ENCODE measurements around the gene APOB. TPM values are rescaled to one million over a fixed set of nuclear protein-coding genes. Genes with fewer than 3 reads are reported as not detected.

The APOB gene
- total and polyA plus RNA-seq, 2 of the 13 experiments (the other 11 are each of a cell fraction or from before 2014, with no cell fraction given) = 1,569 to 2,515 TPM

DNA sequence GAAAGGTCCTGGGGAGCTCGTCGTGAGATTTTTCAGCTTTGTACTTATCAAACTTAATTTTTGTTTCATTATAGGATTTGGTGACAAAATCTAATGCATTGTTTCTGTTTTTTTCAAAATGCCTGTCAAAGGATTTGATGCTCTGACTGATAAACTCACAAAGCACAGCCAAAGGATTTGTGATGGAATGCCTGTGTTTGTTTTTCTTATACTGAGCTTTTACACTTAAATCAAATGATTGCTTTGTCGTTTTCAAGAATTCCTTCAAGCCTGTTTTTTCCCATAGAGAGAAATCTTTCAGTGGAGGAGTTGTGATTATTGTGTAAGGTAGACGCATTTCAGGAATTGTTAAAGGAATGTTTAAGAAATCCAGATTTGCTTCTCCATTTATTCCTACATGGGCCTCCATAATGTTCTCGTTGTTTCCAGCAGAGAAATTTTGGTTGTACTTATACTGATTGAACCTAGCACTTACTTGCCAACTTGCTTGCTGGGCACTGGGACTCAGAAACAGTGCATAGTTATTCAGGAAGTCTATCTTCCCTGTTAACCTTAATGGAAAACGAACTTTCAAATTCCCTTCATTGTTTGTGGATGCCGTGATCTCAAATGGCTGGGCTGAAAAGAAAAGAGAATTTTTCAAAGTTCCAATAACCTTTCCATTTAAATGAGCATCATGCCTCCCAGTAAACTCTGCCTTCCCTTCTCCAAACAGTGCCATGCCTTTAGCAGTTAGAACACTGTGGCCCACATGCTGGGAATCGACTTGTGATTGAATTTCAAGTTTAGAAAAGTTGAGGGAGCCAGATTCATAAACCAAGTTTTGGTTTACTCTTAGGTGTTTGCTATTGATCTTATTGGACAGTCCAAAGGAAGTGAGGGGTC, 36.5 kb downstream of the APOB start (continued):
- TF ChIP-seq ZNF432 (CRISPR knock-in tag; IDR thresholded peaks at IDR 0.05; ENCODE audit: borderline replicate concordance) = no peak
- TF ChIP-seq ZNF792 (CRISPR knock-in tag; IDR thresholded peaks at IDR 0.05) = peak; percentile 43; the same call in 1 of the 2 replicates
- 0 out of 2 replicates have a peak, but pooled peaks have one; percentile 12 for TF ChIP-seq TRAFD1 (CRISPR knock-in tag; IDR thresholded peaks at IDR 0.05; ENCODE audit: borderline replicate concordance)
- peak; percentile 98 for TF ChIP-seq PAF1 (CRISPR knock-in tag; IDR thresholded peaks at IDR 0.05)
- TF ChIP-seq ZNF7 (CRISPR knock-in tag; IDR thresholded peaks at IDR 0.05) = 0 out of 2 replicates have a peak, but pooled peaks have one; percentile 32
- no peak for TF ChIP-seq MYNN (CRISPR knock-in tag; IDR thresholded peaks at IDR 0.05; ENCODE audit: low read depth)
- TF ChIP-seq, protein P1, sequence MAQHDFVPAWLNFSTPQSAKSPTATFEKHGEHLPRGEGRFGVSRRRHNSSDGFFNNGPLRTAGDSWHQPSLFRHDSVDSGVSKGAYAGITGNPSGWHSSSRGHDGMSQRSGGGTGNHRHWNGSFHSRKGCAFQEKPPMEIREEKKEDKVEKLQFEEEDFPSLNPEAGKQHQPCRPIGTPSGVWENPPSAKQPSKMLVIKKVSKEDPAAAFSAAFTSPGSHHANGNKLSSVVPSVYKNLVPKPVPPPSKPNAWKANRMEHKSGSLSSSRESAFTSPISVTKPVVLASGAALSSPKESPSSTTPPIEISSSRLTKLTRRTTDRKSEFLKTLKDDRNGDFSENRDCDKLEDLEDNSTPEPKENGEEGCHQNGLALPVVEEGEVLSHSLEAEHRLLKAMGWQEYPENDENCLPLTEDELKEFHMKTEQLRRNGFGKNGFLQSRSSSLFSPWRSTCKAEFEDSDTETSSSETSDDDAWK (CRISPR knock-in tag; IDR thresholded peaks at IDR 0.05) = no peak
- TF ChIP-seq XBP1 (CRISPR knock-in tag; IDR thresholded peaks at IDR 0.05) = no peak
- TF ChIP-seq ZBTB14 (CRISPR knock-in tag; IDR thresholded peaks at IDR 0.05) = no peak
- no peak for TF ChIP-seq ZNF296 (CRISPR knock-in tag; conservative IDR thresholded peaks at IDR 0.05)
- no peak; the same call in 1 of the 2 replicates for TF ChIP-seq MIXL1 (CRISPR knock-in tag; IDR thresholded peaks at IDR 0.05)
- TF ChIP-seq ZNF878 (CRISPR knock-in tag; IDR thresholded peaks at IDR 0.05) = no peak
- TF ChIP-seq MAFG (CRISPR knock-in tag; IDR thresholded peaks at IDR 0.05) = no peak
- no peak for TF ChIP-seq CTCF (CRISPR knock-in tag; IDR thresholded peaks at IDR 0.05)
- no peak; the same call in 1 of the 2 replicates for TF ChIP-seq ZNF598 (CRISPR knock-in tag; IDR thresholded peaks at IDR 0.05; ENCODE audit: borderline replicate concordance)
- TF ChIP-seq RCOR2 (CRISPR knock-in tag; IDR thresholded peaks at IDR 0.05) = no peak
- TF ChIP-seq KAT2B (IDR thresholded peaks at IDR 0.05; ENCODE audit: borderline replicate concordance, low read depth, low read length) = no peak
- TF ChIP-seq SRF (IDR thresholded peaks at IDR 0.05; ENCODE audit: low read depth, low read length) = no peak
- TF ChIP-seq SRSF1 (optimal IDR thresholded peaks at IDR 0.05; ENCODE audit: low read depth, low read length) = no peak
- TF ChIP-seq RAD51 (IDR thresholded peaks at IDR 0.05; ENCODE audit: borderline replicate concordance) = no peak
- TF ChIP-seq, protein P2, sequence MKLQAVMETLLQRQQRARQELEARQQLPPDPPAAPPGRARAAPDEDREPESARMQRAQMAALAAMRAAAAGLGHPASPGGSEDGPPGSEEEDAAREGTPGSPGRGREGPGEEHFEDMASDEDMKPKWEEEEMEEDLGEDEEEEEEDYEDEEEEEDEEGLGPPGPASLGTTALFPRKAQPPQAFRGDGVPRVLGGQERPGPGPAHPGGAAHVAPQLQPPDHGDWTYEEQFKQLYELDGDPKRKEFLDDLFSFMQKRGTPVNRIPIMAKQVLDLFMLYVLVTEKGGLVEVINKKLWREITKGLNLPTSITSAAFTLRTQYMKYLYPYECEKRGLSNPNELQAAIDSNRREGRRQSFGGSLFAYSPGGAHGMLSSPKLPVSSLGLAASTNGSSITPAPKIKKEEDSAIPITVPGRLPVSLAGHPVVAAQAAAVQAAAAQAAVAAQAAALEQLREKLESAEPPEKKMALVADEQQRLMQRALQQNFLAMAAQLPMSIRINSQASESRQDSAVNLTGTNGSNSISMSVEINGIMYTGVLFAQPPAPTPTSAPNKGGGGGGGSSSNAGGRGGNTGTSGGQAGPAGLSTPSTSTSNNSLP (IDR thresholded peaks at IDR 0.05; ENCODE audit: low read depth, low read length) = no peak
- TF ChIP-seq SALL2 (CRISPR knock-in tag; IDR thresholded peaks at IDR 0.05) = 0 out of 2 replicates have a peak, but pooled peaks have one; percentile 3
- TF ChIP-seq ZNF333 (CRISPR knock-in tag; IDR thresholded peaks at IDR 0.05; ENCODE audit: borderline replicate concordance) = no peak

Data from HepG2 (cell line).